GM13976 (cell line): ENCODE results near the gene PHYHIPL.
"Not testable (repeated sequence)": the region's sequence is repeated elsewhere in the genome, so short reads cannot be mapped to it uniquely, and the experiment has no call there.

Experiments used
- DNase-seq: peaks from one replicate; pipeline ENCODE4 v3.0.0; 2012; ENCODE audit warnings: low spot score
- CTCF ChIP-seq: IDR thresholded peaks from 2 replicates; pipeline ENCODE4 v1.5.1; 2012; ENCODE audit warnings: borderline replicate concordance, mild to moderate bottlenecking; ENCODE audit not compliant: insufficient read depth; ENCODE audit errors: extremely low read depth, missing control alignments, control extremely low read depth
- in situ Hi-C: fragments of 300-500 bp; cut with MboI; formaldehyde crosslinking; loops from one replicate; pipeline ENCODE4 v1.12.0; 2022; ENCODE audit warnings: low sequenced_read_pairs, mixed read lengths, inconsistent platforms; ENCODE audit not compliant: unreplicated experiment

Gene PHYHIPL

DNA sequence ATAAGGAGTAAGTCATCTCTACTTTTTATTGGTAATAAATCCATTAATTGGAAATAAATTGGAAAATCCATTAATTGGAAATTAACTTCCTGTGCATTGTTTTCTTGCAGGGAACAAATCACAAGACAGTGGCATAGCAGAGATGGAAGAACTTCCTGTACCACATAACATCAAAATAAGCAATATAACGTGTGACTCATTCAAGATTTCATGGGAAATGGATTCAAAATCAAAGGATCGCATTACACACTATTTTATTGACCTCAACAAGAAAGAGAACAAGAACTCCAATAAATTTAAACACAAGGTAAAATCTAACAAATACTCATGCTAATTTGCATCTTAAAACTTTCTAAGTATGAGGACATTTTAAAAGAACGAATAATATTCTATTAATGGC, 57.8 kb downstream of the PHYHIPL start:
- DNase-seq = no peak
- TF ChIP-seq CTCF = no peak
- in situ Hi-C loops = loop anchor here (25.0 kb wide), 1 partner anchor 378 kb away; no protein-coding TSS in a partner anchor

DNA sequence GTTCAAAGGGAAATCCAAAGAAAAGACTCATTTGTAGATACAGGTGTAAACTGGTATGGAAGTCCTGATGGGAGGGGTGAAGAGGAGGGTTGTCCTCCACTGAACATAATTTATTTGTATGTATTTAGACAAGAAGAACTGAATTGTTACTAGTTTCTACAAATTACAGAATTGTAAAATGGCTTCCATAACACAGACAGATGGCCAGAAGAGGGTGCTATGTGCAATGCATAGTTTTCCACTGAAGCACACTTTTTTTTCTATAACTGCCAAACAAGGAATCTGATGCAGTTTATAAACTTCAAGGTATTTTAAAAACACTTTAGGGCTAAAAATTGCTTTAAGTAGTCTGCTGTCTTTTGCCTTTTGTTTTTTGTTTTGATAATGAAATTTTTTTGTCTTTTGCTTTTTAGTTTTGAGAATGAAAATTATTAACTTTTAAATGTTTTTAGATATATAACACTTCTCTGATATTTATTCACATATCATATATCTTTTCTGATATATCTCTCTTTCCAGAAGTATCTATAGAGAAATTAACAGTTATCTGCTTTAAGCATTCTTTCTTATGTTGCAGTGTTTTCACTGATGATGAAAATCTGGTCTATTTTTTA, 58.5 kb downstream of the PHYHIPL start:
- in situ Hi-C loops = loop anchor here (25.0 kb wide), 1 partner anchor 377 kb away; no protein-coding TSS in a partner anchor
- DNase-seq = no peak
- TF ChIP-seq CTCF = peak; percentile 36

GRCh38 chr10:59236064-59236697, 59.7 kb downstream of the PHYHIPL start:
- in situ Hi-C loops = loop anchor here (25.0 kb wide), 1 partner anchor 376 kb away; no protein-coding TSS in a partner anchor
- TF ChIP-seq CTCF = no peak
- DNase-seq = no peak

- no peak for DNase-seq
- in situ Hi-C loops = loop anchor here (25.0 kb wide), 1 partner anchor 375 kb away; no protein-coding TSS in a partner anchor
- no peak for TF ChIP-seq CTCF
These were observed 61.3 kb downstream of the PHYHIPL start for GRCh38 chr10:59237775-59238174.

GRCh38 chr10:59239108-59239507, 62.7 kb downstream of the PHYHIPL start:
- DNase-seq = not testable (repeated sequence)
- in situ Hi-C loops = loop anchor here (25.0 kb wide), 1 partner anchor 373 kb away; no protein-coding TSS in a partner anchor

DNA sequence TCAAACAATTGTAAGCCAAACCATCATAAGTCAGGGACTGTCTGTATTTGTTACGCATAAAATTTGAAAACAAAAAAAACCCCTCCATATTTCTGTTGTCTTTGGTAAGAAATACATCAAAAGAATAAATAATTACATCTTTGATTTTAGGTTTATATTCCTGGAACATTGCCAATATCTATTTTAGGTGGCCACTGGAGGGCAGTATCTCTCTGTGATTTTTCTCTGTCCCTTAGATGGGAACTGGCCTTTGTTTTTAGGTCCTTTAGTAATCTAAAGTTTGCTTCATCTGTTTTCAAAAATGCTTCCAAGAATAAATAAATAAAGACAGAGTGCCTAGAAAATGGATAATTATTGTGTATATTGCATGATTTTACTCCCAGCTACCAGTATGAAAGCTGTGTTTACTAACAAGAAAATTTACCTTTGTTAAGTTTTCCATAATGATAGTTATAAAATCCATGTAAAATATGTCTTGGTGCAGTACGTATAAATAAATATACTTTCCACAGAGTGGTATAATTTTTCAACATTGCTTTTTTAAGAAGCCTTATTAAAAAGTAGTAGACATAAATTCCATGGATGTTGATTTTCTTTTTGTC, 64.2 kb downstream of the PHYHIPL start:
- in situ Hi-C loops = loop anchor here (25.0 kb wide), 1 partner anchor 372 kb away; no protein-coding TSS in a partner anchor
- DNase-seq = peak; percentile 12
- no peak for TF ChIP-seq CTCF

- in situ Hi-C loops = loop anchor here (25.0 kb wide), 1 partner anchor 370 kb away; no protein-coding TSS in a partner anchor
- no peak for TF ChIP-seq CTCF
- no peak for DNase-seq
These were observed 65.6 kb downstream of the PHYHIPL start for GRCh38 chr10:59242057-59242456.
